AML-193 (cell line): ENCODE measurements around the gene GTPBP4.
"Not testable (repeated sequence)": the region's sequence is repeated elsewhere in the genome, so short reads cannot be mapped to it uniquely, and the experiment has no call there.

Source experiments
- DNase-seq, 2 experiments: peaks; one replicate each; lab custom pipeline; 2025; lab: John Stamatoyannopoulos, UW

Gene GTPBP4

DNA sequence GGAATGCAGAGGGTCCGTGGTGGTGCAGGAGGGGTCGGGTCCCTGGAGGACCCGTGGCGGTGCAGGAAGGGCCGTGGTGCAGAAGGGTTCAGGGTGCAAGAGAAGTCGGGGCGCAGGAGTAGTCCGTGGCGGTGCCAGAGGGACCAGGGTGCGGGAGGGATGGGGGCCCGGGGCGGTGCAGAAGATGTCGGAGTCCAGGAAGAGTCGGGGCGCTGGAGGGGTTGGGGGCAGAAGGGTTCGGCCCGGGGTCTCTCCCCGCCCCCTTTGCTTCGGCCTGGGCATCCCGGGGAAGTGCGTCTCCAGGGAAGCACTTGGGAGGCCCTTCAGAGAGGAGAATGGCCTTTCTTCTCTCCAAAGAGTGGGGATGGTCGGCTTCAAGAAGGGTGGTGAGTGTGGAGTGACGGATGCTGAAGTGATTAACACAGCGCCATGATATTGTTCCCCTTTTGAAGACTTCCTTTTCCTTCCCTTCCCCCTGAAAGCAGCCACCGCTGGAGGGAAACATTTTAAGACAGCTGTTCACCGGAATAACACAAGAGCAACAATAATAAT, 68.9 kb downstream of the GTPBP4 start:
- DNase-seq = peak; percentile 71 to 76

- no peak for DNase-seq
These were observed 69.8 kb downstream of the GTPBP4 start for GRCh38 chr10:1058017-1058416.

DNA sequence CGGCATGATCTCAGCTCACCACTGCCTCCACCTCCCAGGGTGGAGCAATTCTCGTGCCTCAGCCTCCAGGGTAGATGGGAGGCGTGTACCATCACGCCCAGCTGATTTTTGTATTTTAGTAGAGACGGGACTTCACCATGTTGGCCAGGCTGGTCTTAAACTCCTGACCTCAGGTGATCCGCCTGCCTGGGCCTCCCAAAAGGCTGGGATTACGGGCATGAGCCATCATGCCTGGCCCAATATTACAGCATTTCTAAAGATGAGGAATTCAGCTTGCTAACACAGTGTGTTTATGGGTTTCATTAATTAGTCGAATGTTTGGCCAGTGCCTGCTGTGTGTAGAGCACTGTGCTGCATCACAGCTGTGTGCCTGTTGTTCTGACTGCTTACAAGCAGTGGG, 71.7 kb downstream of the GTPBP4 start:
- no peak for DNase-seq

- no peak for DNase-seq
These were observed 73.9 kb downstream of the GTPBP4 start for GRCh38 chr10:1061930-1062774.

DNA sequence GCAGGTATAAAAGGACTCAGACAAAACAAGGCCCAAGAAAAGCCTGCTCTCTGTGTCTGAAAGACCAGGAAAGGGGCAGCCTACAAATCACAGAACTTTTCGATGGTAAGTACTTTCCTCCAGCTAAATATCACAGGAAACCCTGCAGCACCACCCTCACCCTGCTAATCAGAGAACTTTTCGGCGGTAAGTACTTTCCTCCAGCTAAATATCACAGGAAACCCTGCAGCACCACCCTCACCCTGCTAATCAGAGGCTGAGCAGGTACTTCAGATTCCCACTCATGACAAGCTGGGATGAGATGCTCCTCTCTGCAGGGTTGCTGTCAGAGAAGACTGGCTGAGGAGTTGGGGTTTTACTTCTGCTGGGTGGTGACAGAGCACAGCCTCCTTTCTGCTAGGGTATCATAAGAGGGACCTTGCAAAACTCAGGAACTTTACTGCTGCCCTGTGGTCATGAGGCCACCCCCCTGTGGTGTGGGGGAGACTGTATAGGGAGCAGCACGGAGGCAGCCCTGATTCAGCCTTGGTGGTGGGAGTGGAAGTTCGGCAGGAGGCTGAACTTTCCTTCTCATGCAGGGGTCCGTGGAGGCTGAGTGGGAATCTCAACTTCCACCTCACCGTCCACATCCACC, 75.1 kb downstream of the GTPBP4 start:
- DNase-seq = no peak

GRCh38 chr10:1064964-1065247, 76.7 kb downstream of the GTPBP4 start:
- DNase-seq = no peak

- not testable (repeated sequence) for DNase-seq
These were observed 78.5 kb downstream of the GTPBP4 start for GRCh38 chr10:1066734-1067133.

DNA sequence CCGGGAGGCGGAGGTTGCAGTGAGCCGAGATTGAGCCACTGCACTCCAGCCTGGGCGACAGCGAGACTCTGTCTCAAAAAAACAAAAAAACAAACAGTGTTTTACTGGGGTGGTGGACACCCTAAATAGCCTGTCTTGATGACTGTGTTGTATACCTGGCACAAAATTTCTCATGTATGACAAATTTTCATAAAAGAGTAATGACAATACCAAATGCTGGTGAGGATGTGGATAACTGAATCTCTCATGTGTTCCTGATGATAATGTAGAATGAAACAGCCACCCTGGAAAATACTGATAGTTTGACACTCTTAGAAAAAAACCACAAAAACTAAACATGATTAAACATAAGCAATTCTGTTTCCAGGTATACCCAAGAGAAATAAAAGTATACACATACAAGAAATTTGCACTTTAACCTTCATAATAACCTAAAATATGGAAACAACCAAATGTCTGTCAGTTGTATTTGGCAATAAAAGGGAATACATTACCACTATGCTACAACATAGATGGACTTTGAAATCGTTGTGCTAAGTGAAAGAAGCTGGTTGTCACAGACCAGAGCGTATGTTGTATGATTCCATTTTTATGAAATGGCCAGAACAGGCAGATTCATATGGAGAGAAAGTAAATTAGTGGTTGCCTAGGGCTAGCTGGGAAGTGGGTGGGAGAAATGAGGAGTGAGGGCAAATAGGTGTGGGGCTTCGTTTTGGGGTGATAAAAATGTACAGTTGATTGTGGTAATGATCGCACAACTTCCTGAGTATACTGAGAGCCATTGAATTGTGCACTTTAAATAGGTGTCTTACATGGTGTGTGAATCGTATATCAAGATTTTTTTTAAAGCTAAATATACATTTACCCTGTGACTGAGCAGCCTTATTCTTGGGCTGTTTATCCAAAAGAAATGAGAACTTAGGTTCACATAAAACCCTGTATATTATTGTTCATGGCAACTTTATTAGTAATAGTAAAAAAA, 80.4 kb downstream of the GTPBP4 start:
- no peak for DNase-seq
